ENCODE data around the gene SLC35F4. TPM values are rescaled to one million over a fixed set of nuclear protein-coding genes. Genes with fewer than 3 reads are reported as not detected.

The SLC35F4 gene
- total and polyA plus RNA-seq, 10 of the 15 experiments (the other 5 are each of a cell fraction or from before 2014, with no cell fraction given): 0.06 to 0.30 TPM; not detected in 8

DNA sequence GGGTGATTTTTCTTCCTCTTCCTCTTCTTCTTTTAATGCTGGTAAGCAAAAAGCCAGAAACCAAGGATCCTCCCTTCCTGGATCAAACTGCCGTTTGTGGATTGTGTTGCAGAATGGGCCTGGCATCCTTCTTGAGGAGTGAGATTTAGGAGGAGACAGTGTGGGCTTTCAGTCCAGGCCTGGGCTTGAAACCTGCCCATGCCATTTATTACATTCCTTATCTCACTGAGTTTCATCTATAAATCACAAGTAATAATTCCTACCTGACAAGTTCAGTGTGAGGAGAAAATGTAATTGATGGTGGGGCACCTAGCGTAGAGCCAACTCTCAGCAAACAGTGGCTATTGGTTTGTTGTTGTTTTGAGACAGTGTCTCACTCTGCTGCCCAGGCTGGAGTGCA lies 126.4 kb downstream of the SLC35F4 start:
- H3K4me1 ChIP-seq (ENCODE audit: control insufficient read depth, insufficient read depth, low read length): no peaks in the 10 kb centered on the region
- no peaks in the 10 kb centered on the region for H3K9me3 ChIP-seq (replicated peaks; ENCODE audit: control insufficient read depth, insufficient read depth, low read length)
- POLR2A ChIA-PET: no interaction called here
- H3K79me2 ChIP-seq (ENCODE audit: control insufficient read depth, insufficient read depth, low read length): no peaks in the 10 kb centered on the region
- H3K27me3 ChIP-seq (replicated peaks in 1 of 2; ENCODE audit: control insufficient read depth in 2 of 2, insufficient read depth in 2 of 2, low read length in 1 of 2): no peaks in the 10 kb centered on the region; a peak in 1 of 4 replicates
- in situ Hi-C loops (cut with MboI) (no loop called here), intact Hi-C loops (cut with micrococcal nuclease; ENCODE audit: unreplicated experiment) (no loop called here)
- H3K4me2 ChIP-seq (ENCODE audit: control insufficient read depth, insufficient read depth): no peak overlapping the region
- H4K20me1 ChIP-seq (ENCODE audit: control insufficient read depth, insufficient read depth): no peaks in the 10 kb centered on the region
- no peak for DNase-seq (ENCODE audit: low read depth, low spot score)
- FAIRE-seq: no peak
- no peaks in the 10 kb centered on the region for H3K36me3 ChIP-seq (ENCODE audit: control insufficient read depth in 2 of 2, insufficient read depth in 2 of 2, low read length in 1 of 2)
- H2AFZ ChIP-seq (ENCODE audit: control insufficient read depth, low read depth, low read length): no peak overlapping the region
- H3K27ac ChIP-seq (ENCODE audit: control insufficient read depth, insufficient read depth): no peak overlapping the region
- TF ChIP-seq SUZ12 (IDR thresholded peaks at IDR 0.05; ENCODE audit: unreplicated experiment): no peak
- no peak for TF ChIP-seq IRF4 (IDR thresholded peaks at IDR 0.05; ENCODE audit: low read depth, low read length)
- no peak for TF ChIP-seq PAX8 (IDR thresholded peaks at IDR 0.05)
- no peak for TF ChIP-seq BMI1 (IDR thresholded peaks at IDR 0.05; ENCODE audit: borderline replicate concordance)
- no peak for TF ChIP-seq POLR2AphosphoS2 (IDR thresholded peaks at IDR 0.05; ENCODE audit: low read depth, low read length)
- TF ChIP-seq, protein P1, sequence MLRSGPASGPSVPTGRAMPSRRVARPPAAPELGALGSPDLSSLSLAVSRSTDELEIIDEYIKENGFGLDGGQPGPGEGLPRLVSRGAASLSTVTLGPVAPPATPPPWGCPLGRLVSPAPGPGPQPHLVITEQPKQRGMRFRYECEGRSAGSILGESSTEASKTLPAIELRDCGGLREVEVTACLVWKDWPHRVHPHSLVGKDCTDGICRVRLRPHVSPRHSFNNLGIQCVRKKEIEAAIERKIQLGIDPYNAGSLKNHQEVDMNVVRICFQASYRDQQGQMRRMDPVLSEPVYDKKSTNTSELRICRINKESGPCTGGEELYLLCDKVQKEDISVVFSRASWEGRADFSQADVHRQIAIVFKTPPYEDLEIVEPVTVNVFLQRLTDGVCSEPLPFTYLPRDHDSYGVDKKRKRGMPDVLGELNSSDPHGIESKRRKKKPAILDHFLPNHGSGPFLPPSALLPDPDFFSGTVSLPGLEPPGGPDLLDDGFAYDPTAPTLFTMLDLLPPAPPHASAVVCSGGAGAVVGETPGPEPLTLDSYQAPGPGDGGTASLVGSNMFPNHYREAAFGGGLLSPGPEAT (IDR thresholded peaks at IDR 0.05; ENCODE audit: low read depth): no peak
- no peak for TF ChIP-seq TCF3 (IDR thresholded peaks at IDR 0.05; ENCODE audit: borderline replicate concordance, insufficient read depth, low read depth, low read length)
- TF ChIP-seq HDGF (IDR thresholded peaks at IDR 0.05): no peak
- no peak for TF ChIP-seq HCFC1 (IDR thresholded peaks at IDR 0.05; ENCODE audit: low read length)
- TF ChIP-seq POLR2A (IDR thresholded peaks at IDR 0.05; ENCODE audit: low read depth, low read length): no peak
- TF ChIP-seq SMARCA5 (IDR thresholded peaks at IDR 0.05): no peak
- no peak for ATAC-seq
- BruUV-seq (replicated peaks): no TSS peak
- SMC1A ChIA-PET (ENCODE audit: uncharacterized antibody, unreplicated experiment): no interaction called here
- WGBS (ENCODE audit: insufficient coverage, insufficient replicate concordance, low lambda C conversion rate, missing lambda C conversion rate): 21% methylated on average over 2 of the region's 2 CpGs
- RAD21 ChIA-PET (ENCODE audit: unreplicated experiment): no interaction called here
- CTCF ChIA-PET: no interaction called here
- H3K4me3 ChIP-seq: no peak overlapping the region
- H3K9ac ChIP-seq (ENCODE audit: control insufficient read depth, insufficient read depth, low read length): no peak overlapping the region
